NCI-H1092 (cell line): ENCODE measurements around the gene SCAPER.
"Not testable (repeated sequence)": the region's sequence is repeated elsewhere in the genome, so short reads cannot be mapped to it uniquely, and the experiment has no call there.

Experiments
- DNase-seq: peaks from one replicate; lab custom pipeline; 2025; lab: John Stamatoyannopoulos, UW

SCAPER gene

DNA sequence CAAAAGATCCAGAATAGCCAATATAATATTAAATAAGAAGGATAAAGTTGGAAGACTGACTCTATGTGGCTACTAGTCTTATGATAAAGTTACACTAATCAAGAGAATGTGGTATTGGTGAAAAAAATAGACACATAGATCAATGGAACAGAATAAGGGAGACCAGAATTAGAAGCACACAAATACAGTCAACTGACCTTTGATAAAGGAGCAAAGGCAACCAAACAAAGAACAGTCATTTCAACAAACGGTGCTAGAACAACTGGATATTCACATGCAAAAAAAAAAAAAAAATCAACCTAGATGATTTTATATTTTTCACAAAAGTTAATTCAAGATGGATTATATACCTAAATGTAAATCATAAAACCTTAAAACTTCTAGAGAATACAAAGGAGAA, 422.1 kb downstream of the SCAPER start:
- DNase-seq = no peak

- no peak for DNase-seq
These were observed 424.9 kb downstream of the SCAPER start for GRCh38 chr15:76480267-76480666.

- no peak for DNase-seq
These were observed 434.4 kb downstream of the SCAPER start for GRCh38 chr15:76470691-76471090.

GRCh38 chr15:76468722-76469121, 436.4 kb downstream of the SCAPER start:
- no peak for DNase-seq

DNA sequence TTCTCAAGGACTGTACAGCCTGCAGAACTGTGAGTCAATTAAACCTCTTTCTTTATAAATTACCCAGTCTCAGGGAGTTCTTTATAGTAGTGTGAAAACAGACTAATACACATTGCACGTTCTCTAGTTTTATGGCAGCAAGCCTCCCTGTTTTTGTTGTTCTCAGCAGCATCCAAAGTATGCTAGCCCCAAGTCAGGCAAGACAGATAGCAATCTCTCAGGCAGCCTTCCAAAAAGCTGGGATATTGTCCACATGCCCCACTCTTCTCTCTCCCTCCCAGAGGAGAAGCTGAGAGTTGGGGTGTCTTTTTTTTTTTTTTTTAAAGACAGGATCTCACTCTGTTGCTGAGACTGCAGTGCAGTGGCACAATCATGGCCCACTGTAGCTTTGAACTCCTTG, 438.0 kb downstream of the SCAPER start:
- DNase-seq = no peak

- no peak for DNase-seq
These were observed 439.4 kb downstream of the SCAPER start for GRCh38 chr15:76465728-76466127.

DNA sequence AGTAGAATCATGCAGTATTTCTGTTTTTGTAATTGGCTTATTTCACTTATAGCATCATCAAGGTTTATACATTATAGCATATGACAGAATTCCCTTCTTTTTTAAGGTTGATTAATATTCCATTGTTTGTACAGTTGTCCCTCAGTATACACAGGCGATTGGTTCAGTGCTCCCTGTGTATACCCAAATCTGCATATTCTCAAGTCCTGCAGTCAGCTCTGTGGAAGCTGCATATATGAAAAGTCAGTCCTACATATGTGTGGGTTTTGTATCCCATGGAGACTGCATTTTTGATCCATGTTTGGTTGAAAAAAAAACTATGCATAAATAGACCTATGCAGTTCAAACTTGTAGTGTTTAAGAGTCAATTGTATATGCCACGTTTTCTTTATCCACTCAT, 440.9 kb downstream of the SCAPER start:
- no peak for DNase-seq

GRCh38 chr15:76460871-76461270, 444.3 kb downstream of the SCAPER start:
- no peak for DNase-seq

DNA sequence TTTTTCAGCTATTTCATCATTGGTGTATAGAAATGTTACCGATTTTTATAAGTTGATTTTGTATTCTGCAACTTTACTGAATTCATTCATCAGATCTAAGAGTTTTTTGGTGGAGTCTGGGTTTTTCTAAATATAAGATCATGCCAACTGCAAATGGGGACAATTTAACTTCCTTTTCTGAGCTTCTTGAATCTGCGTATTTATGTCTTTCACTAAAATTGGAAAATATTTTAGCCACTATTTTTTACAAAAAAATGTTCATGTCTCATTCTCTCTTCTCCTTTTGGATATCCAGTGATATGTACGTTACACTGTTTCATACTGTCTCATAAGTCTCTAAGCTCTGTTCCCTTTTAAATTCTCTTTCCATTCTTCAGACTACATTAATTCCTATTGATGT, 444.8 kb downstream of the SCAPER start:
- no peak for DNase-seq

DNA sequence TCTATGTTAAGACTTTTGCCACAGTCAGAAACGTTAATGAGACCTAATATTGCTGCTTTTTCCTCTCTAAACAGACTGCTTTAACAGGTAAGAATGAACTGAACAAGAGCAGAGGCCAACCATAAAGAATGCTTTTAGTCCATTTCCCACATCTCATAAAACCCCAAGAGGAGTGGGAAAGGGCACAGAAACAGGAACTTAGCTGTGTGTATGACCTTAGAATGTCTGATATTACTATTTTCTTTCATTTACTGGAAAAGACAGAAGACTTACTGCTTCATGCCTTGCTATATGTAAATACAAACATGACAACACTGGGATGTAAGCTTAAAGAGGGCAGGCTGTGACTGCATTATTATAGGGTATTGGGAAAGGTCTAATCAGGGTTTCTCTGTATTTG, 453.6 kb downstream of the SCAPER start:
- DNase-seq = no peak

DNA sequence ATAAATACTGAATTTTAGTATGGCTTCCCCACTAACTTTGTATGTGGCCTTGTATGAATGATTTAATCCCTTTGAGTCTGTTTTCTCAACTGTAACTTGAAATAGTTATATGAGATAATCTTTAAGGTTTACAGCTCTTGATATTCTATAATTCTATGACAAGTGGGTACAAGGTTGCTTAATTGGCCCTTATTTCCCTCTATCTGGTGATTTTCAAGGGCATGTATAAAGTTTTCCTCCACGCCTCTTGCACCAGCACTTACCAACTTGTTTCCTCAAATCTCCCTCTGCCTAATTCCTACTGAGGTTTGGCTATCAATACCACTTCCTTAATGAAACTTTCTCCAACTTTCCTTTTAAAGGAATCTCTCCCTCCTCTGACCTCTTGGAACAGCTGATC, 455.7 kb downstream of the SCAPER start:
- no peak for DNase-seq

- DNase-seq = no peak
These were observed 456.4 kb downstream of the SCAPER start for GRCh38 chr15:76448755-76449154.

DNA sequence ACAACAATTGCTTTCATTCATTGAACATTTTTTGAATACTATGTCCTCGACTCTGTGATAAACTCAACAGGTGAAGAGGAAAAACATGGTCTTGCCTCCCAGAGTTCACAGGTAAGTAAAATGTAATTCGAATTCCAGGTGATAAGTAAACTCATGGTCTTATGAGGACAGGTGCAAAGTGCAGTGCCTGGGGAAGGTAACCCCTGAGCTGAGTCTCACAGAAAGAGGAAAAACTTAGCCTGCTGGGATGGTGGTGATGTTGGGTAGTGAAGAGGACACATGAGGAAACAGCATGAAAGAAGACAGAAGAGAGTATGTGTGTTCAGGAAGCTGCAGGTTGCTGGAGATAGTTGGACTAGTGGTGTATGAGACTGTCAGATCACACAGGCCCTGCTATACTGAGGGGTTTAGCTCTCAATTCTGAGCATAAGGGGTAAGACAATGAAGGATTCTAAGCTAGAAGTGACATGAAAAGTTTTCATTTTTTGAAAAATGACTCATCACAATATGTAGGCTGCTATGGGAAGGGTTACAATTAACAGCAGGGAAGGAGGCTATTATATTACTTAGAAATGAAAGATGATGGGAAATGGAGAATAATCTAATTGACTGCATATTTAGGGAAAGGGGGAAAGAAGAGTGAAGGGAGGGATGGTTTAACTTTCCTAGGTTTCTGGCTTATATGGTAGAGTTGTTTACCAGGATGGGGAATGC, 457.3 kb downstream of the SCAPER start:
- DNase-seq = no peak

DNA sequence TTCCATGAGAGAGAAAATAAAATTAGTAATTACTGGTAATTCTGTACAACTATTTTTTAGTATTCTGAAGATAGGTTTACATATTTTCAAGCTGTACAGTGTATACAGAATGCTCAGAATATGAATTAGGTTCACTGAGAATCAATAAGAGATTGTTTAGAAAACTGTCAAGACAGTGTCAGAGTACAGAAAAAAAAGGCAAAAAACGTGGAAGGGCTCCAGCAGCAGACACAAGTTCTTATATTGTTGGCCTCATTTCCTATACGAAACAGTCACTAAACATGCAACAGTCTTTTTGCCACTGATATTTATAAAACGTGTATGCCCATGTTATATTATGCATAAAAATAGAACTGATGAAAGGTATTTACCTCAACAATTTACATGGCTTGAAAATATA, 464.7 kb downstream of the SCAPER start:
- DNase-seq = no peak

- no peak for DNase-seq
These were observed 465.6 kb downstream of the SCAPER start for GRCh38 chr15:76439542-76439941.

DNA sequence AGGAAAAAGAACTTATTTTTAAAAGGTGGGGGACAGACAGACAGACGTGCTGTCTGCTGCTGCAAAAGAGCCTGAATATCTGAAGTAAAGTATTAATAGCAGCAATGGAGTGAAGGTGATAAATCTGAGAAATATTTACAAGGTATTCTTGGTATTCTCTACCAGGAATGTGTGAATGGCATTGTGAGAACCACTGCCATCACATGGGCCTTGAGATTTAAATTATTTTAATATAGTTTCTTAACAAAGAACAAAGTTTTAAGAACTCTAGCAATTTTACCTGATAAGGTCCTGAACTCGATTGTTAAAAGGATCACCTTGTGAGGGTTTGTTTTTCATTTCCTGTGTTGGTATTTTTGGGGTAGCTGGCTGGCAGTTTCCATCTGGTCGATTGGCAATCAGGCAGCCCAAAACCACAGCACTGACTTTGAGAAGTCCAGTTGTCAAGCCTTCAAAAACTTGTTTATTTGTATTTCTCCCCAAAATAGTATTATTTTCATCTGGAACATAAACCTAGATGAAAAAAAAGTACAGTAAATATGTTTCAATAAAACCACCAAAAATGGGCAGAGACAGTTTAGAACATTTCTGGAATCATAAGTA, 471.2 kb downstream of the SCAPER start:
- DNase-seq = no peak

DNA sequence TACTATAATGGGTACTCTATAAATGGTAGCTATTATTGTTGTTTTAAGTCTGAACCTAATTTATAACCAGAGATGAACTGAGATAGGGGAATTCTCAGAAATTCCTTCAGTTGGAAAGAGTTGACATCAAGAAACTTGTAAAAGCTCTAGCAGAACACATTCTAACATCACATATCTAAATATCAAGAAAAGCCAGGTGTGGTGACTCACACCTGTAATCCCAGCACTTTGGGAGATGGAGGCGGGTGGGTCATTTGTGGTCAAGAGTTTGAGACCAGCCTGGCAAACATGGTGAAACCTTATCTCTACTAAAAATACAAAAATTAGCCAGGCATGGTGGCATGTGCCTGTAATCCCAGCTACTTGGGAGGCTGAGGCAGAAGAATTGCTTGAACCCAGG, 472.1 kb downstream of the SCAPER start:
- not testable (repeated sequence) for DNase-seq

- no peak for DNase-seq
These were observed 472.5 kb downstream of the SCAPER start for GRCh38 chr15:76432604-76433003.

- no peak for DNase-seq
These were observed 473.2 kb downstream of the SCAPER start for GRCh38 chr15:76431971-76432370.

- DNase-seq = not testable (repeated sequence)
These were observed 474.4 kb downstream of the SCAPER start for GRCh38 chr15:76430711-76431110.

GRCh38 chr15:76429661-76430060, 475.5 kb downstream of the SCAPER start:
- DNase-seq = no peak

DNA sequence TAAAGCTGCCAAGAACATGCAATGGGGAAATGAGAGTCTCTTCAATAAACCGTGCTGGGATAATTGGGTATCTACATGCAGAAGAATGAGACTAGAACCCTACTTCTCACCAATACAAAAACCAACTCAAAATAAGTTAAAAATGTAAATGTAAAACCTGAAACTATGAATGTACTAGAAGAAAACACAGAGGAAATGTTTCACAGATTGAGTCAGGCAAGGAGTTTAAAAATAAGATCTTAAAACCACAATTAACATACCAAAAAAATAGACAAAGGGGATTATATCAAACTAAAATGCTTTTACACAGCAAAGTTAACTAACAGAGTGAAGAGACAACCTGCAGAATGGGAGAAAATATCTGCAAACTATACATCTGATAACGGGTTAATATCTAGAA, 478.2 kb downstream of the SCAPER start:
- no peak for DNase-seq

DNA sequence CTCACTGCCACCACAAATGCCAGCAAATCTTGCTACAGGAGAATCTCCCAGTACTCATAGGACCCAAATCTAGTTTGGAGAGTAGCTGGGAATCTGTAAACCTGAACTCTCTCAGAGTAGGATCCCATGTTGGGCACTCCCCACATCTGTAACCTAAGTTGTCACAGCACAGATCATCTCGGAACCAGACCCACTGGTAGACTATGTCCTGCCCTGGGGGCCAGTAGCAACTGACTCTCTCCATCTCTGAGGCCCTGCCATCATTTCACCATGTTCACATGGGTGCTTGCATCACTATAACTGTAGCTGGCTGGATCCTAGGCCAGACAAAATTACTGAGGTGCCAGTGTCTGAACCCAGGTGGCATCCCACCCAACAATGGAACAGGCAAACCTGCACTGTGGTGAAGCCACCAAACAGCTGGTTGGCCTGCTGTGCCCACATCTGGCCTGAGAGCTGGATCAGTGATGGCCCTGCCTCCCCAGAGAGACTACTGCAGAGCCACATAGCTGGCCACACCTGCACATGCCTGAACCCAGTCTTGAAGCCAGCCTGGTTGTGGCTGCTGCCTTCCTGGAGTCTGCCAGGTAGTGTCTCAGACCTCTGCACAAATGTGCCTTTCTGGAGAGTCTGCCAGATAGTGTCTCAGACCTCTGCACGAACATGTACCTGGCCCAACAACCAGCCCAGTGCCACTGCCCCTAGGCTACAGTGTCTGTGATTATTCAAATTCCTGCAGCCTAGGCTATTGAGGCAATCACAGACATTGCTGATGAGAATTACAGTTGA, 486.6 kb downstream of the SCAPER start:
- no peak for DNase-seq
